Measurements from ENCODE around the gene KATNB1.

DNA sequence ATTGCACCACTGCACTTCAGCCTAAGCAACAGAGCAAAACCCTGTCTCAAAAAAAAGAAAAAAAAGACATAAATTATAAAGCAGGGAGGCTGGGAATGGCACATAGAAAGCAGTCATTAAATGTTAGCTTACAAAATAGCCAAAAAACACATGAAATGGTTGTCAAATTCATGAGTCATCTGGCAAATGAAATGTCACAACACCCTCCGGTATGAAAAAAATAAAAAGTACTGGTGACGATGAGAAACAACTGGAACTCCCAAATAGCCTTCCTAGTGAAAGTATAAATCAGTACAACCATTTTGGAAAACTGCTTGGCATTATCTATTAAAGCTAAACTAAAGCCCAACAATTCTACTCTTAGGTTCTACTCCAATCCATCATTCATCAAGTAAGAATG, 3.5 kb upstream of the KATNB1 start:
- TF ChIP-seq EZH2 (optimal IDR thresholded peaks at IDR 0.05; ENCODE audit: low read depth, low read length): no peak
- TF ChIP-seq, protein P1, sequence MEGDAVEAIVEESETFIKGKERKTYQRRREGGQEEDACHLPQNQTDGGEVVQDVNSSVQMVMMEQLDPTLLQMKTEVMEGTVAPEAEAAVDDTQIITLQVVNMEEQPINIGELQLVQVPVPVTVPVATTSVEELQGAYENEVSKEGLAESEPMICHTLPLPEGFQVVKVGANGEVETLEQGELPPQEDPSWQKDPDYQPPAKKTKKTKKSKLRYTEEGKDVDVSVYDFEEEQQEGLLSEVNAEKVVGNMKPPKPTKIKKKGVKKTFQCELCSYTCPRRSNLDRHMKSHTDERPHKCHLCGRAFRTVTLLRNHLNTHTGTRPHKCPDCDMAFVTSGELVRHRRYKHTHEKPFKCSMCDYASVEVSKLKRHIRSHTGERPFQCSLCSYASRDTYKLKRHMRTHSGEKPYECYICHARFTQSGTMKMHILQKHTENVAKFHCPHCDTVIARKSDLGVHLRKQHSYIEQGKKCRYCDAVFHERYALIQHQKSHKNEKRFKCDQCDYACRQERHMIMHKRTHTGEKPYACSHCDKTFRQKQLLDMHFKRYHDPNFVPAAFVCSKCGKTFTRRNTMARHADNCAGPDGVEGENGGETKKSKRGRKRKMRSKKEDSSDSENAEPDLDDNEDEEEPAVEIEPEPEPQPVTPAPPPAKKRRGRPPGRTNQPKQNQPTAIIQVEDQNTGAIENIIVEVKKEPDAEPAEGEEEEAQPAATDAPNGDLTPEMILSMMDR (IDR thresholded peaks at IDR 0.05; ENCODE audit: low read length): no peak

Measured in MM.1S (cell line).